Ecto neural progenitor cell (in vitro differentiated cells): Measurements from ENCODE around the gene SLC39A7.

Experiments used
- DNase-seq: peaks from one replicate; pipeline ENCODE4 v3.0.0-alpha.2; 2018; ENCODE audit warnings: low spot score

SLC39A7 gene

DNA sequence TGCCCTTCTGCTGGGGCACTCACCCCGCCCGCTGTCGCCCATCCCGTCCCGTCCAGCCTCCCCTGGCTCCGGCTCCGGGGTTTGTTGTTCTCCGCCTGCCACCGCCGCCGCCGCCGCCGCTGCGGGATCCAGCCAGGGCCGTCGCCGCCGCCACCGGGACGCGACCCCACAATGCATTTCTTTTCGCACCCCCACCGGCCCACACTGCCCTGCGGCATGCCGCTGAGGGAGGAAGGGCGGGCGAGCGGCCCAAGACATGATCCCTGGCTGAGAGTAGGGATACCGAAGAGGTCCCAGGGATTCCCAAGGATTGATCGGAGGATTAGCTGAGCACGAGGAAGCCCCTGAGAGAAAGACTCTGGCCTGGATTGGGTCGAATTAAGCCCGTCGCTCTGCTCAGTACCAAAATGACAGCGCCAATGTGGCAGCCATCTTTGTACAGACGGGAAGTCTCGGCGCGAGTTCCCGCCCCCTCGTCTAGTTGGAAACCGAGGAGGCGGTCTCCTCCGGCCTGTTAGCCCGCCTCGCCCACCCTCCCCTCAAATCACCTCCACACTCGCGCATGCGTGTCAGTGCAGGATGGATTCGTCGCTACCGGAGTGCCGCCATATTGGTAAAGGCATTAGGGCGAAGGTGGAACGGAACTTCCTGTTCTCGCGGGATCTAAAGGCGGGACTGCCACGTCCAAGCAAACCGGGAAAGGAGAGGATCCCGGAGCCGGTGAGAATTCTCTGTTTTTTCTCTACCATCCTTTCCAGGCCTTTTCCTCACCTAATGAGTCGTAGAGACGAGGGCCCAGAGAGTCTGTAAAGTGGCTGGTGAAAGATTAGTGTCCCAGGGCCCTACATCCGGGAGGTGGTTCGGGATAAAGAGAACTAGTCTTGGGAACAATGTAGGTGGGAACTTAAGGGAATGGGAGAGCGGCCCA is at the start of gene SLC39A7, which contains the start of gene RXRB:
TSS of gene SLC39A7 (plus strand) at position 649 of the 928 bp plus-strand sequence. CDS start 379 bp downstream, outside the sequence.
TSS of gene RXRB (minus strand) at position 447 of the 928 bp plus-strand sequence. CDS start at position 258, 189 bp downstream.
- DNase-seq = peak; percentile 98

GRCh38 chr6:33151050-33151449 is 49.6 kb upstream of the SLC39A7 start:
- no peak for DNase-seq

GRCh38 chr6:33154349-33154748 is 46.3 kb upstream of the SLC39A7 start:
- DNase-seq = no peak

GRCh38 chr6:33156561-33156960 is 44.1 kb upstream of the SLC39A7 start:
- DNase-seq = no peak

GRCh38 chr6:33156964-33157363 is 43.7 kb upstream of the SLC39A7 start:
- DNase-seq = no peak

- no peak for DNase-seq
These were observed 40.6 kb upstream of the SLC39A7 start for GRCh38 chr6:33160096-33160495.

DNA sequence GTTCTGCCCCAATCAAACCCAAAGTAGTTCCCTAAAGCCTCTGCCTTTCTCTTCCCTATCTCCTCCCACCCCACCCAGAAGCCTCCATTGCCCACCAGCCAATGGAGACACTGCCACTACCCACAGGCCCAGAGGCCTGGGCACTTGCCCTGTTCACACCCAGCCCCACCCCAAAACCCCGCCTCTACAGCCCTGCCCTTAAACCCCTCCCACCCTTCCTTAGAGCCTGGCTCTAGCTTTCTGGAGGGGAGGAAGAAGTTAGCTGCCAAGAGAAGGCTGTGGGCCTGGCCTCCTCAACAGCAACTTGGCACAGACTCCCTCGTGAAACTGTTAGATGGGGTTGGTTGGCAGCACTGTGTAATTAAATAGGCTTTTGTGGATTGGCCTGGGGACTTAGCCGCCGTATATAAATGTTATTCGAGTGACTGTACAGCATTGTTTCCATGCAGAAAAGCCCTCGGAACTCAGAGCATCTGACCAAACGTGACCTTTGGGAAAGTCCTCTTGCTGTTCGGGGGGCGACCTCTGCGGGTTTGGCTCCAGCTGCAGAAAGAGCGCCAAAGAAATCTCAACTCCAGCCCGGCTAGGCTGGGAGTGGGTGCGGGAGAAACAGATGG is 39.8 kb upstream of the SLC39A7 start:
- no peak for DNase-seq

GRCh38 chr6:33161354-33162331 is 39.0 kb upstream of the SLC39A7 start:
- peak; percentile 86 for DNase-seq

GRCh38 chr6:33163540-33163939 is 37.1 kb upstream of the SLC39A7 start:
- no peak for DNase-seq

- no peak for DNase-seq
These were observed 36.5 kb upstream of the SLC39A7 start for GRCh38 chr6:33164176-33164575.

GRCh38 chr6:33164665-33165373 is 35.8 kb upstream of the SLC39A7 start:
- no peak for DNase-seq

- no peak for DNase-seq
These were observed 34.9 kb upstream of the SLC39A7 start for GRCh38 chr6:33165581-33166258.

GRCh38 chr6:33166363-33166762 is 34.3 kb upstream of the SLC39A7 start:
- DNase-seq = no peak

DNA sequence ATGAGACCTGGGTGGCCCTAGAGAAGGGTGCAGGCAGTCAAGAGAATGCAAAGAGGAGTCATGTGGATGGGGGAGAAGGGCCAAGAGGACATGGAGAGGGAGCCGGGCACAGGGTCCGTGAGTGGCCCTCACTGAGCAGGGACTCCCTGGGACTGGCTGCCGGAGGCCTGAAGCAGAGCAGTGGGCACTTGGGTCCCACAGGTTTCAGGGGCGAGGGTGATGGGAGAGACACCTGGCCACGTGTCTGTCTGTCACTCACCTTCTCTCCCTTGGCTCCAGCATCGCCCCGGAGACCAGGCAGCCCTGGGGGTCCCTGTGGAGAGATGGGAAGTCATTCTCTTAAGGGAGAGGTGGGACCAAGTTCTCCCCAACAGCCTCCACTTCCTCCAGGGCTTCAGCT is 33.9 kb upstream of the SLC39A7 start:
- DNase-seq = no peak

- DNase-seq = peak; percentile 34
These were observed 33.0 kb upstream of the SLC39A7 start for GRCh38 chr6:33167374-33168283.

- no peak for DNase-seq
These were observed 32.4 kb upstream of the SLC39A7 start for GRCh38 chr6:33168284-33168601.

DNA sequence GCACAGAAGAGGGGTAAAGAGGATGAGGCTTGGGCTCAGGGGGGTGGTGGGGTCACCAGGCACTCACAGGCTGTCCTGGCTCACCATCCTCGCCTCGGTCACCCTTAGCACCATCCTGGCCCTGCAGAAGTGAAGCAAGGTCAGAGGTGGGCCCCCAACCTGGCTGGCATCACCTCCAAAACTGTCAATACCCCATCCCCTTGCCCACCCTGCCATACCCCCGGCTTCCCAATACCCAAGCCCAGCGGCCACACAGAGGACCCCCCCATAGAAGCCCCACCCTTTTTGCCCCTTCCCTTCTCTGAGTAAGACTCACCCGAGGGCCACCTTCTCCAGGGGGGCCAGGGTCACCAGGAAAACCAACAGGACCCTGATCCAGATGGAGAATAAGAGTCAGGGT is 32.0 kb upstream of the SLC39A7 start:
- DNase-seq = no peak

GRCh38 chr6:33169291-33170175 is 31.1 kb upstream of the SLC39A7 start:
- no peak for DNase-seq
